HL-60 (cell line): Measurements from ENCODE around the gene CMA1.
"Not testable (repeated sequence)": the region's sequence is repeated elsewhere in the genome, so short reads cannot be mapped to it uniquely, and the experiment has no call there.

Experiments
- DNase-seq, 2 experiments: peaks; one replicate each; pipeline ENCODE4 v3.0.0-alpha.2; 2010 to 2020; ENCODE audit warnings: low read depth in 1 of 2, low spot score in 1 of 2
- H3K27ac ChIP-seq: fragments of 250-450 bp; sonication (Bioruptor Pico); replicated peaks from 2 replicates; pipeline ENCODE4 v1.5.1; 2020; ENCODE audit warnings: mild to moderate bottlenecking, moderate library complexity
- H3K27me3 ChIP-seq: fragments of 250-450 bp; sonication (Bioruptor Pico); 2 replicates; pipeline ENCODE4 v1.5.1; 2021; ENCODE audit warnings: mild to moderate bottlenecking, moderate library complexity; ENCODE audit not compliant: insufficient read depth, poor library complexity, severe bottlenecking
- H3K4me3 ChIP-seq: replicated peaks from 2 replicates; pipeline ENCODE4 v1.5.1; 2011; ENCODE audit warnings: mild to moderate bottlenecking, control low read depth, low read length; ENCODE audit not compliant: insufficient read depth
- GABPA ChIP-seq: IDR thresholded peaks from 2 replicates; pipeline ENCODE4 v1.6.1; 2012; ENCODE audit warnings: low read depth
- POLR2AphosphoS5 ChIP-seq: IDR thresholded peaks from 2 replicates; pipeline ENCODE4 v1.6.1; 2012; ENCODE audit warnings: low read depth
- REST ChIP-seq: IDR thresholded peaks from 2 replicates; pipeline ENCODE4 v1.6.1; 2012; ENCODE audit warnings: low read depth; ENCODE audit not compliant: insufficient replicate concordance
- SPI1 ChIP-seq: IDR thresholded peaks from 2 replicates; pipeline ENCODE4 v1.6.1; 2012; ENCODE audit warnings: low read depth, mild to moderate bottlenecking, borderline replicate concordance
- TF ChIP-seq, protein P1 (sequence below): IDR thresholded peaks from one replicate; pipeline ENCODE4 v1.5.1; 2011; ENCODE audit warnings: low read length, control low read depth, inconsistent platforms; ENCODE audit not compliant: insufficient read depth

Gene CMA1

DNA sequence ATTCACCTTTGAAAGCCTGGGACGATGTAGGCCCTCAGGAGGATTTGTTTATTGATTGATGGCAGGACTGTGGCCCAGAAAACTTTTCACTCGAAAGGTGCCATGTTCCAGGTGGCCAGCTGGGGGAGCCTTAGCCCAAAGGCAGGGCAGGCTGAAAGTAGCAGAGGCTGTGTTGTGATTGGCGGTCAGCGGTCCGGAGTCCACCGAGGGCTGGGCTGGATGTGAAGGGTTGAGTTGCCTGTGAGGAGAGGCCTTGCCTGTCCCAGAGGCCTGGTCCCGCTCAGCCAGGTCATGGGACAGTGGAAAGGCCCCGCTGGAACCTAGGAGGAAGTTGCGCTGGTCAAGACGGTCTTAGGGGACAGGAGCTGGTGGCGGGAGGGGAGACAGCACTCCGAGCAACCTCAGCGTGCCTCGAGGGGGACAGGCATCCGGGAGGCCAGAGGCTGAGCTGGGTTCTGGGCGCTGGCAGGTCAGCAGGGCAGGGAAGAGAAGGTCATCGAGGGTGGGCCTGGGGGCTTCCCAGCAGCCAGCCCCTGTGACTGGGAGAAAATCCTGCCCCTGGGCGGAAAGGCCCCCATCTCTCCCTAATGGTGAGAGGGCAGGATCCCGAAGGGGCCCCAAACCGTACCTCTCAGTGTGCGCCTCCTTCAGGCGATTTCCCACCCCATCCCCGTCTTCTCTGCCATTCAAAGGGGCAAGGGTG, 26.3 kb downstream of the CMA1 start:
- TF ChIP-seq, protein P1, sequence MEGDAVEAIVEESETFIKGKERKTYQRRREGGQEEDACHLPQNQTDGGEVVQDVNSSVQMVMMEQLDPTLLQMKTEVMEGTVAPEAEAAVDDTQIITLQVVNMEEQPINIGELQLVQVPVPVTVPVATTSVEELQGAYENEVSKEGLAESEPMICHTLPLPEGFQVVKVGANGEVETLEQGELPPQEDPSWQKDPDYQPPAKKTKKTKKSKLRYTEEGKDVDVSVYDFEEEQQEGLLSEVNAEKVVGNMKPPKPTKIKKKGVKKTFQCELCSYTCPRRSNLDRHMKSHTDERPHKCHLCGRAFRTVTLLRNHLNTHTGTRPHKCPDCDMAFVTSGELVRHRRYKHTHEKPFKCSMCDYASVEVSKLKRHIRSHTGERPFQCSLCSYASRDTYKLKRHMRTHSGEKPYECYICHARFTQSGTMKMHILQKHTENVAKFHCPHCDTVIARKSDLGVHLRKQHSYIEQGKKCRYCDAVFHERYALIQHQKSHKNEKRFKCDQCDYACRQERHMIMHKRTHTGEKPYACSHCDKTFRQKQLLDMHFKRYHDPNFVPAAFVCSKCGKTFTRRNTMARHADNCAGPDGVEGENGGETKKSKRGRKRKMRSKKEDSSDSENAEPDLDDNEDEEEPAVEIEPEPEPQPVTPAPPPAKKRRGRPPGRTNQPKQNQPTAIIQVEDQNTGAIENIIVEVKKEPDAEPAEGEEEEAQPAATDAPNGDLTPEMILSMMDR: peak; percentile 43
- no peak for TF ChIP-seq SPI1
- H3K4me3 ChIP-seq: no peak overlapping the region
- no peaks in the 10 kb centered on the region for H3K27me3 ChIP-seq
- DNase-seq: peak in 1 of 2 experiments; percentile 45
- no peak overlapping the region for H3K27ac ChIP-seq

- H3K4me3 ChIP-seq, H3K27me3 ChIP-seq, DNase-seq, H3K27ac ChIP-seq: not testable (repeated sequence)
These were observed 28.1 kb downstream of the CMA1 start for GRCh38 chr14:24479999-24480398.

DNA sequence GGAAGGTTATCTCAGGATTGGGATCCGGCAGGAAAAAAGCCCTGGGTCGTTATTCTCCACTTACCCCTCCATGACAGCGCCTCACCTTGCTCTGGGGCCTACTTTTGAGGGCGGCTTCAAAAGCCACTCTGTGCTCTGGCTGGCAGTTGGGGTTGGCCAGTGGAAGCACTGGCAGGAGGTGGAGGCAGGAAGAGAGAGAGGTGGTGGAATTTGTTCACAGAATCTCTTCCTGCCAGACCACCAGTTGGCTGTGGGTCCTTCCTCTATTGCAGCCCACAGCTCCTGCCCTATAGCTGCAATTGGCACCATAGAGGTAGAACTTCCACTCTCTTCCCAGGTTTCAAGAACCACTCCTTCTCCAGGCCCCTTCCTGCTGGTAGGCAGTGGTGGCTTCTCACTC, 32.8 kb downstream of the CMA1 start:
- H3K27me3 ChIP-seq: no peaks in the 10 kb centered on the region
- DNase-seq: no peak
- H3K4me3 ChIP-seq: no peak overlapping the region
- H3K27ac ChIP-seq: no peak overlapping the region
- TF ChIP-seq, protein P1: no peak
- TF ChIP-seq REST: no peak
- no peak for TF ChIP-seq POLR2AphosphoS5
- no peak for TF ChIP-seq SPI1
- TF ChIP-seq GABPA: no peak

DNA sequence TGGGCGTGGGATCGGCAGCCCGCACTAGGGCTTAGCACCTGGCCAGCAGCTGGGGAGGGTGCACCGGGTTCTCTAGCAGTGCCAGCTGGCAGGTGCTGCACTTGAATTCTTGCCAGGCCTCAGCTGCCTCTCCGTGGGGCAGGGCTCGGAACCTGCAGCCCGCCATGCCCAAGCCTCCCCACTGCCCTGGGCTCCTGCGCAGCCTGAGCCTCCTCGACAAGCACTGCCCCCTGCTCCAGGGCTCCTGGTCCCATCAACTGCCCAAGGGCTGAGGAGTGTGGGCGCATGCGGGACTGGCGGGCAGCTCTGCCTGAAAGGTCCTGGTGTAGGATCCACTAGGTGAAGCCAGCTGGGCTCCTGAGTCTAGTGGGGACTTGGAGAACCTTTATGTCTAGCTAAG, 34.9 kb downstream of the CMA1 start:
- Histone ChIP-seq H3K27me3 (no peaks in the 10 kb centered on the region), H3K27ac (no peak overlapping the region), H3K4me3 (no peak overlapping the region)
- no peak for DNase-seq
- TF ChIP-seq, protein P1: no peak
- TF ChIP-seq REST (no peak), GABPA (no peak), POLR2AphosphoS5 (no peak), SPI1 (no peak)

- H3K27me3 ChIP-seq, DNase-seq, H3K4me3 ChIP-seq, H3K27ac ChIP-seq: not testable (repeated sequence)
These were observed 37.6 kb downstream of the CMA1 start for GRCh38 chr14:24470450-24470849.
